Stimulated activated CD4-positive, alpha-beta T cell treated with anti-CD3 and anti-CD28 coated beads, TNF-alpha, amount 100 ng/mL, for 1 hour (primary cell): ENCODE results near the gene ZSCAN30.
"Not testable (repeated sequence)": the region's sequence is repeated elsewhere in the genome, so short reads cannot be mapped to it uniquely, and the experiment has no call there.

Experiments used
- DNase-seq, 3 donors: peaks; one replicate each; pipeline ENCODE4 v3.0.0-alpha.2; 2020; ENCODE audit warnings: low read depth in 3 of 3, low spot score in 1 of 3

Gene ZSCAN30

DNA sequence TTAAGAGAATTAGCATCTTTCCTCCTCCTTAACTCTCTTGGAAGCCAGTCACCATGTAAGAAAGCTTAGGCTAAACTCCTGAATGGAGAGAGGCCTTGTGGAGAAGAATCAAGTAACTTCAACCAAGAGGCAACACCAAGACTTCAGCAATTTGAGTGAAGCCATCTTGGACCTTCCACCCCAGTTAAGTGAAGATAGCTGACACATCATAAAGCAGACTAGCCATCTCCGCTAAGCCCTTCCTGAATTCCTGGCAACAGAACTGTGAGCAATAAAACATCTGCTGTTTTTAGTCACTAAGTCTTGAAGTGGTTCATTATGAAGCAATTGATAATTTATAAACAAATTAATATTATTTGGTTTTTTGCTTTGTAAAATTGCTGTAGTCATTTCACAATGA is 50.7 kb downstream of the ZSCAN30 start:
- DNase-seq = no peak

DNA sequence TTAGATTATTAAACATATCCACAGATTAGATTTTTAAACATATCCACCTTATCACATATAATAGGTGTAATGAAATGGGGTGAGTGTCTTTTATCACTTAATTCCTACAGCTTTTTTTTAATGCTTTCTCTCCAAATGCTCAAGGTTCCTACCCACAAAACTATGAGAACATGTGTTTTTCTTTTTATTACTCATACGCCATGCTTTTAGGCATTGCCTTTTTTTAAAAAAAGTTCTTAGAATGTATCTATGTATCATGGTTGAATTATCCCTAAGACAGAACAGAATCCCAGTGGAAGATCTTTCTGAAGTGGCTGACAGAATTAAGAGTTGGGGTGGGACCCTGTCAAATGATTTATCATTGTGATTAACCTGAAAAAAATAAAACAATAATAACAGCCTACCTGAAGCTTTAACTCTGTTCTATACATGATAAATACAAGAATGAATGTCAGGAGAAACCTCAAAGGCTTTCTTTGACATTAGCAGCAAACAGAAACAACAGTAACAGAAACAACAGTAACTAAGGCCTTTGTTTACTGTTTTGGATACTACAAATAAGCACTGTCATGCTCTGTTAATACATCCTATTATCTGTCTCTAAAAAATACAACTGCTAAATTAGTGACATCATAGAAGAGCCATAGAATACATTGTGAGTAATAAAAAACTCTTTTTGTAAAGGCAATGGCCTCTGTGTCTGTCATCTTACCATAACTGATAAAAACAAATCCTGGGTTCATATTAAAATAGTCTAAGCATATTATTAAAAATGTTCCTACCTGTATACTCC is 53.3 kb downstream of the ZSCAN30 start:
- no peak for DNase-seq

DNA sequence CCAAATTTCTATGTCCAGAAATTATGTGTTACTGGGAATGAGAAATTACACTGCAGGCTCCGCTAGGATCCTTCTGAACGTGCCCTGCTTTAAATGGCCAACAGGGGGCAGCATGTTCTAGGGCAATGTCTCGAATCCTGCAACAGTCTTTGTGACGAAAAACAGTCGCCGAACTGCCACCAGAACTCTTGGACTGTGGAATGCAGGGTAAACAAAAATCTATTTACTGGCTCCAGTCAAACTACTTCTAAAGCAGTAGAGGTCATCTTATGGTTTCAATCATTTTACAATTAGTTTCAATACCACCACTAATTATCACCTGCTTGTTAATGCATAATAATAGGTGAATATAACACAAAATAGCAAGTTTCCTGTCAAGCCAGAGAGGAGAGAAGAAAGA is 59.0 kb downstream of the ZSCAN30 start:
- DNase-seq = peak; percentile 54 to 64 (median 56)

DNA sequence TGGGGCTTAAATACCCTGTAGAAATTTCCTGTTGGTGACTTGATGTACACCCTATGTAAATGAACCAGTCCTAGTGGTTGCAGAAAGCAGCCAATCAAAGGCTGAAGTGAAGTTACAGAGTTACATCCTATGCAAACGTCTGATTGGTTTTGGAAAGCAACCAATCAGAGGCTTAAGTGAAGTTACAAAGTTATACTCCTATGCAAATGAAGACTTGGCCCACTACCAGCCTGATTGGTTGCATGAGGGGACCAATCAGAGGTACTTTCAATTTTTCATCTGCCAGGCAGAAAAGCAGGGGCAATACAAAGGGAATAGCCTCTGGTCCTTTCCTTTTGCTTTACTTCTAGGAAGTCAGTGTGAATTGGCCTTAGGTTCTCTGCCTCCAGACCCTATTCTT is 62.8 kb downstream of the ZSCAN30 start:
- DNase-seq = no peak

DNA sequence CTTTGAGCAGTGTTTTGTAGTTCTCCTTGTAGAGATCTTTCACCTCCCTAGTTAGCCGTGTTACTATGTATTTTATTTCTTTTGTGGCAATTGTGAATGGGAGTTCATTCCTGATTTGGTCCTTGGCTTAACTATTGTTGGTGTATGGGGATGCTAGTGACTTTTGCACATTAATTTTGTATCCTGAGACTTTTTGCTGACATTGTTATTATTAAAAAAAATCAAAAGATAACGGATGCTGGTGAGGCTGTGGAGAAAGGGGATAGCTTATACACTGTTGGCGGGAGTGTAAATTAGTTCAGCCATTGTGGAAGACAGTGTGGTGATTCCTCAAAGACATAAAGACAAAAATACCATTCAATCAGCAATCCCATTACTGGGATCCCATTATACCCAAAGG is 66.2 kb downstream of the ZSCAN30 start:
- DNase-seq = no peak

DNA sequence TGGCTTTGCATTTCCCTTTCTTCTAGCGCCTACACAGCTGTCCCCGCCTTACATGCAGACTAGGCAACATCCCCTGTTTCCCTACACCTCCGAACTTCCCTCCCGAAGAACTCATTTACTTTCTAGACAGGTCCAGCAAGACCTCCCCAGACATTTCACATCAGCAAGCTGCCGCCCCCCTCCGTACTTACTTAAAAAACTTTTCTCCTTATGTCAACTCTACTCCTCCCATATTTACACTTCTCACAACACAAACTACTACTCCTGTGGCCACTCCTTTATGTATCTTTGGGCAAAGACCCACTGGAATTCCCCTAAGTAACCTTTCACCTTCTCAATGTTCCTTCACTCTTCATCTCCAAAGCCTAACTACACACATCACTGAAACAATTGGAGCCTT is 69.6 kb downstream of the ZSCAN30 start:
- no peak for DNase-seq

DNA sequence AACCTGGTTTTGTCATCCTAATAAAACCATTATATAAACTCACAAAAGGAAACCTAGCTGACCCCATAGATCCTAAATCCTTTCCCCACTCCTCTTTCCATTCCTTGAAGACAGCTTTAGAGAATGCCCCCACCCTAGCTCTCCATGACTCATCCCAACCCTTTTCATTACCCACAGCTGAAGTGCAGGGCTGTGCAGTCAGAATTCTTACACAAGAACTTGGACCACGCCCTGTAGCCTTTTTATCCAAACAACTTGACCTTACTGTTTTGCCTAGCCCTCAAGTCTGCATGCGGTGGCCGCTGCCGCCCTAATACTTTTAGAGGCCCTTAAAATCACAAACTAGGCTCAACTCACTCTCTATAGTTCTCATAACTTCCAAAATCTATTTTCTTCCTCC is 70.7 kb downstream of the ZSCAN30 start:
- DNase-seq = not testable (repeated sequence)

DNA sequence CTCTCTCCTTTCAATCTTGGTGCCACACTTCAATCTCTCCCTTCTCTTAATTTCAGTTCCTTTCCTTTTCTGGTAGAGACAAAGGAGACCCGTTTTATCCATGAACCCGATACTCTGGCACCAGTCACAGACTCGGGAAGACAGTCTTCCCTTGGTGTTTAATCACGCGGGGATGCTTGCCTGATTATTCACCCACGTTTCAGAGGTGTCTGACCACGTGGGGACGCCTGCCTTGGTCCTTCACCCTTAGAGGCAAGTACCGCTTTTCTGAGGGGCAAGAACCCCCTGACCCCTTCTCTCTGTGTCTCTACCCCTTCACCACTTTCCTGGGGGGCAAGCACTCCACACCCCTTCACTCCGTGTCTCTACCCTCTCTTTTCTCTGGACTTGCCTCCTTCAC is 73.4 kb downstream of the ZSCAN30 start:
- DNase-seq = not testable (repeated sequence)

DNA sequence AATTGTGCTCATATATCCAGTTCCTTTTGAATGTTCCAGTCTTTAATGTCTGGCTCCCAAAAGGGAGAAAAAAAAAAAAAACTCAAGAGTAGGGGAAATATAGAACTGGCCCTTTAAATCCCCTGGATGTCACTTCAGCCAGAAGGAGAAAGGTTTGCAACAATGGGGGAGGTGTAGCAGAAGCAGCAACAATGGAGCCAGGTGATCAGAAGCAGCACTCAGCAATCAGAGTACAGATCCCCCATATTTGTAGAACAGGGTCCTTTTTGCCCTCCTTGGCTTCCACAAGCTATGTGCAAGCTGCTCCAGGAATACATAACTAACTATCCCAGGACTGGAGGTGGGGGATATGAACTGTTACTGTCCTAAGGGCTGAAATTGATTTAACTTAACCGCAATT is 75.0 kb downstream of the ZSCAN30 start:
- DNase-seq = no peak

GRCh38 chr18:35205746-35206458 is 84.1 kb downstream of the ZSCAN30 start:
- DNase-seq = not testable (repeated sequence)

DNA sequence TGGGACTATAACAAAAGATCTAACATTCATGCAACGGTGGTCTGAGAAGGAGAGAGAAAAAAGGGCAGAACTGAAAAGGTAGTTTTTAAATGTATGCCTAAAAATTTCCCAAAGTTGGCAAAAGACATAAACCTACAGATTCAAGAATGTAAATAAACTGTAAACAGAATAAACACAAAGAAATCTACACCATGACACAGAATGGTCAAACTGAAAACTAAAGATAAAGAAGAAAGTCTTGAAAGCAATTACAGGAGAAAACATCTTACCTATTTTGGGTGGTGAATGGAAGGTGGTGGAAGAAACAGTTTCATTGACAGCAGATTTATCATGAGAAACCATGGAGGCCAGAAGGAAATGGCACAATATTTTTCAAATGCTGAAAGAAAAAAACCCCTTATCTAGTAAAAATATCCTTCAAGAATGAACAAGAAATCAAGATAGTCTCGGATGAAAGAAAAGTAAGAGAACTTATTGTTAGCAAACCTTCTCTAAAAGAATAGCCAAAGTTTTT is 84.8 kb downstream of the ZSCAN30 start:
- DNase-seq = no peak

- DNase-seq = no peak
Observed at GRCh38 chr18:35203067-35203466, 87.0 kb downstream of the ZSCAN30 start.

DNA sequence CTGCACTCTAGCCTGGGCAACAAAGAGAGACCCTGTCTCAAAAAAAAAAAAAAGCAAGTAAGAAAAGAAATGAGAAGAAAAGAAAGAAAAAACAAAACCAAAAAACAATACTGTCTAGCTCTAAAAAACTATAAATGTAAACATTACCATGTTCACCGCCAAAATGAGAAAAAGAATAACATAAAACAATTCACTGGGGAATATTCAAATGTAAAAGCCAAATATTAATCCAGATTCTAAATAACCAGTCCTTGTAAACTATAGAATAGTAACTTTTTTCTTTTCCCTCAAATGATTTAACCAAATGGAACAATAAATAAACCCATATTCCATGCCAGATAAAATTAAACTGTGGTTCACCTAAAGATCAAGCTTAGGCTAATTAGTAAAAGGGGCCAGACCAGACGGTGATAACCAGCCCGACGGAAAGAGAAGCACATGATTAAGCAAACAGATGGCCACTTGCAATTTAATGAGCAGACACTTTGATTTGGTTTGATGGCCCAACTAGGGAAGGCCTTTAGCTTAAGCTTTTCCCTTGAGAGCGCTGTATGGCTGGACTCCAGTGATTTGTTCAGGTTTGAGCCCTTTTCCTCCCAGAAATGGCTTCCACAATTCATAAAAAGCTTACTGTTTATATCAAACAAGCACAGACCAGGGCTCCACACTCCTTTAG is 88.6 kb downstream of the ZSCAN30 start:
- DNase-seq = no peak
